Activated CD8-positive, alpha-beta T cell treated with anti-CD3 and anti-CD28 coated beads for 36 hours (primary cell): ENCODE measurements around the gene SERGEF. TPM values are rescaled to one million over a fixed set of nuclear protein-coding genes. Genes with fewer than 3 reads are reported as not detected.

Experiments used
- ATAC-seq: fragments of 200-7000 bp; cut with Tn5 transposase; one replicate; pipeline ENCODE4 v1.10.0; 2021; ENCODE audit warnings: mild to moderate bottlenecking, moderate library complexity
- CTCF ChIA-PET: fragments of 350-600 bp; sonication (Branson Sonifier 250); formaldehyde crosslinking; loops from one replicate; lab custom pipeline; 2021; ENCODE audit warnings: antibody characterized with exemption; lab: Charles Lee
- POLR2A ChIA-PET: fragments of 350-600 bp; sonication (Branson Sonifier 250); formaldehyde crosslinking; loops from one replicate; lab custom pipeline; 2021; ENCODE audit warnings: antibody characterized with exemption; lab: Charles Lee
- DNase-seq: peaks from one replicate; pipeline ENCODE4 v3.0.0-alpha.2; 2020
- H3K27ac Mint-ChIP-seq: one replicate; pipeline ENCODE4 v1.8.0; 2021; ENCODE audit warnings: mild to moderate bottlenecking, mixed read lengths
- H3K27me3 Mint-ChIP-seq: one replicate; pipeline ENCODE4 v1.8.0; 2021; ENCODE audit warnings: mixed read lengths
- H3K36me3 Mint-ChIP-seq: one replicate; pipeline ENCODE4 v1.8.0; 2021; ENCODE audit warnings: low read depth, mixed read lengths
- H3K4me1 Mint-ChIP-seq: one replicate; pipeline ENCODE4 v1.8.0; 2021; ENCODE audit warnings: low read depth, mixed read lengths
- H3K4me3 Mint-ChIP-seq: one replicate; pipeline ENCODE4 v1.8.0; 2021; ENCODE audit warnings: mild to moderate bottlenecking, moderate library complexity, mixed read lengths
- H3K9me3 Mint-ChIP-seq: one replicate; pipeline ENCODE4 v1.8.0; 2021; ENCODE audit warnings: mixed read lengths
- CTCF ChIP-seq: fragments of 200-600 bp; IDR thresholded peaks from one replicate; pipeline ENCODE4 v1.8.0; 2022; ENCODE audit warnings: antibody characterized with exemption, mild to moderate bottlenecking
- intact Hi-C: fragments of 100-400 bp; cut with micrococcal nuclease; formaldehyde crosslinking; loops from one replicate; pipeline ENCODE4 v1.10.0; 2022
- total RNA-seq, 2 experiments: library from RNA; stranded (reverse); gene quantifications; one replicate each; pipeline ENCODE4 v1.2.3, GENCODE V29; 2021

The SERGEF gene
- total RNA-seq, 2 experiments from 2014 or later = 56.2 to 64.4 TPM

- H3K9me3 Mint-ChIP-seq = no peaks in the 10 kb centered on the region
- peaks cover 4% of the 10 kb centered on the region for H3K36me3 Mint-ChIP-seq
- intact Hi-C loops = no loop called here
- H3K27ac Mint-ChIP-seq = no peak overlapping the region
- no peaks in the 10 kb centered on the region for H3K4me1 Mint-ChIP-seq
- H3K27me3 Mint-ChIP-seq = no peaks in the 10 kb centered on the region
- ATAC-seq = no peak
- H3K4me3 Mint-ChIP-seq = no peak overlapping the region
- ChIA-PET CTCF (no interaction called here), POLR2A (no interaction called here)
- TF ChIP-seq CTCF = no peak
- no peak for DNase-seq
Measured at GRCh38 chr11:17791144-17791543, 221.7 kb downstream of the SERGEF start.

- no peak overlapping the region for H3K27ac Mint-ChIP-seq
- peaks cover 4% of the 10 kb centered on the region for H3K36me3 Mint-ChIP-seq
- no peak for TF ChIP-seq CTCF
- ATAC-seq (no peak), DNase-seq (no peak)
- H3K4me3 Mint-ChIP-seq = no peak overlapping the region
- ChIA-PET CTCF (no interaction called here), POLR2A (no interaction called here)
- intact Hi-C loops = no loop called here
- no peaks in the 10 kb centered on the region for H3K27me3 Mint-ChIP-seq
- H3K9me3 Mint-ChIP-seq = no peaks in the 10 kb centered on the region
- no peaks in the 10 kb centered on the region for H3K4me1 Mint-ChIP-seq
Measured at GRCh38 chr11:17790453-17790852, 222.4 kb downstream of the SERGEF start.

- Mint-ChIP-seq H3K27ac (no peak overlapping the region), H3K27me3 (no peaks in the 10 kb centered on the region), H3K4me3 (no peak overlapping the region), H3K36me3 (peaks cover 4% of the 10 kb centered on the region), H3K9me3 (no peaks in the 10 kb centered on the region), H3K4me1 (no peaks in the 10 kb centered on the region)
- TF ChIP-seq CTCF = no peak
- ATAC-seq (no peak), DNase-seq (no peak)
- POLR2A ChIA-PET = no interaction called here
- CTCF ChIA-PET = no interaction called here
- intact Hi-C loops = no loop called here
Measured at GRCh38 chr11:17788084-17788483, 224.8 kb downstream of the SERGEF start.

GRCh38 chr11:17786824-17787525 is 225.9 kb downstream of the SERGEF start:
- TF ChIP-seq CTCF = no peak
- Mint-ChIP-seq H3K9me3 (no peaks in the 10 kb centered on the region), H3K4me1 (no peaks in the 10 kb centered on the region), H3K36me3 (peaks cover 4% of the 10 kb centered on the region), H3K4me3 (no peak overlapping the region), H3K27ac (no peak overlapping the region), H3K27me3 (no peaks in the 10 kb centered on the region)
- ATAC-seq = no peak
- POLR2A ChIA-PET = interaction anchor here (1.2 kb wide), 1 partner anchor 11 kb away, joined by 3 read pairs; no protein-coding TSS in a partner anchor
- DNase-seq = no peak
- CTCF ChIA-PET = no interaction called here
- intact Hi-C loops = no loop called here

GRCh38 chr11:17783878-17784277 is 229.0 kb downstream of the SERGEF start:
- Mint-ChIP-seq H3K9me3 (no peaks in the 10 kb centered on the region), H3K27me3 (no peaks in the 10 kb centered on the region), H3K4me1 (no peaks in the 10 kb centered on the region), H3K4me3 (no peak overlapping the region), H3K36me3 (peaks cover 4% of the 10 kb centered on the region), H3K27ac (no peak overlapping the region)
- no peak for TF ChIP-seq CTCF
- ChIA-PET POLR2A (no interaction called here), CTCF (interaction anchor here (1.6 kb wide), 1 partner anchor 185 kb away, joined by 3 read pairs; no protein-coding TSS in a partner anchor)
- DNase-seq (no peak), ATAC-seq (no peak)
- intact Hi-C loops = no loop called here
